IMR-90 (cell line): ENCODE data around the gene GOSR1. TPM values are rescaled to one million over a fixed set of nuclear protein-coding genes. Genes with fewer than 3 reads are reported as not detected.
"Not testable (repeated sequence)": the region's sequence is repeated elsewhere in the genome, so short reads cannot be mapped to it uniquely, and the experiment has no call there.

Experiments used
- ATAC-seq: fragments of 200-7000 bp; cut with Tn5 transposase; 2 replicates; pipeline ENCODE4 v1.9.1; 2020; ENCODE audit warnings: low read depth, mild to moderate bottlenecking, moderate library complexity
- BruUV-seq: library from RNA; stranded (reverse); fragments of 400-500 nt; replicated peaks from 2 replicates; lab custom pipeline; 2021; lab: Mats Ljungman, UMichigan
- CTCF ChIA-PET: fragments of 300-600 bp; formaldehyde crosslinking; extraction: SDS; loops from one replicate; lab custom pipeline; 2021; ENCODE audit warnings: antibody characterized with exemption; lab: Yijun Ruan, JAX
- POLR2A ChIA-PET: fragments of 300-600 bp; sonication (Branson Sonifier 250); formaldehyde crosslinking; loops from one replicate; lab custom pipeline; 2022; ENCODE audit warnings: antibody characterized with exemption; ENCODE audit not compliant: unreplicated experiment; lab: Charles Lee
- DNase-seq: peaks from one replicate; pipeline ENCODE4 v3.0.0; 2013
- H2AFZ ChIP-seq: replicated peaks from 2 replicates; pipeline ENCODE3; 2013; ENCODE audit warnings: low read length, mild to moderate bottlenecking; ENCODE audit not compliant: poor library complexity
- H2AK5ac ChIP-seq: 2 replicates; pipeline ENCODE4 v1.6.1; 2013; ENCODE audit warnings: low read depth, low read length, inconsistent platforms
- H2AK9ac ChIP-seq: replicated peaks from 2 replicates; pipeline ENCODE3; 2013; ENCODE audit warnings: mild to moderate bottlenecking, low read depth, low read length, moderate library complexity; ENCODE audit not compliant: poor library complexity
- H2BK120ac ChIP-seq: 2 replicates; pipeline ENCODE4 v1.6.1; 2013; ENCODE audit warnings: low read depth, low read length, inconsistent platforms
- H2BK15ac ChIP-seq: 3 replicates; pipeline ENCODE4 v1.6.1; 2013; ENCODE audit warnings: low read depth, low read length, inconsistent platforms
- H2BK20ac ChIP-seq: 2 replicates; pipeline ENCODE4 v1.6.1; 2013; ENCODE audit warnings: low read depth, mild to moderate bottlenecking, inconsistent platforms, low read length, moderate library complexity
- H2BK5ac ChIP-seq: 2 replicates; pipeline ENCODE4 v1.6.1; 2013; ENCODE audit warnings: mild to moderate bottlenecking, low read depth, low read length, inconsistent platforms; ENCODE audit not compliant: poor library complexity, severe bottlenecking
- H3K14ac ChIP-seq: replicated peaks from 2 replicates; pipeline ENCODE4 v1.6.1; 2013; ENCODE audit warnings: low read depth, low read length, inconsistent platforms
- H3K18ac ChIP-seq: 2 replicates; pipeline ENCODE4 v1.6.1; 2013; ENCODE audit warnings: low read depth, low read length, control low read depth
- H3K23ac ChIP-seq: 2 replicates; pipeline ENCODE4 v1.6.1; 2013; ENCODE audit warnings: low read depth, low read length, inconsistent platforms
- H3K27ac ChIP-seq: 2 replicates; pipeline ENCODE4 v1.5.1; 2013; ENCODE audit warnings: mild to moderate bottlenecking, control low read depth, low read length; ENCODE audit not compliant: insufficient read depth
- H3K27me3 ChIP-seq: 2 replicates; pipeline ENCODE4 v1.6.1; 2013; ENCODE audit warnings: low read length; ENCODE audit not compliant: control insufficient read depth, insufficient read depth
- H3K36me3 ChIP-seq: 2 replicates; pipeline ENCODE4 v1.6.1; 2013; ENCODE audit warnings: low read length, mixed read lengths; ENCODE audit not compliant: control insufficient read depth, insufficient read depth
- H3K4ac ChIP-seq: 2 replicates; pipeline ENCODE4 v1.6.1; 2013; ENCODE audit warnings: low read depth, low read length, inconsistent platforms
- H3K4me1 ChIP-seq: 2 replicates; pipeline ENCODE4 v1.6.1; 2013; ENCODE audit warnings: low read length, mixed read lengths; ENCODE audit not compliant: control insufficient read depth, insufficient read depth
- H3K4me2 ChIP-seq: 2 replicates; pipeline ENCODE4 v1.6.1; 2013; ENCODE audit warnings: low read depth, mild to moderate bottlenecking, control low read depth, low read length, moderate library complexity
- H3K4me3 ChIP-seq: 2 replicates; pipeline ENCODE4 v1.5.1; 2013; ENCODE audit warnings: low read depth, mild to moderate bottlenecking, control low read depth, low read length, moderate library complexity; ENCODE audit not compliant: insufficient read depth
- H3K56ac ChIP-seq: 2 replicates; pipeline ENCODE4 v1.6.1; 2013; ENCODE audit warnings: low read length, inconsistent platforms; ENCODE audit not compliant: insufficient read depth; ENCODE audit errors: extremely low read depth
- H3K79me1 ChIP-seq, 2 experiments: 2 replicates each; pipeline ENCODE4 v1.6.1; 2013; ENCODE audit warnings: low read length in 2 of 2, inconsistent platforms in 1 of 2, low read depth in 1 of 2
- H3K9ac ChIP-seq: 2 replicates; pipeline ENCODE4 v1.6.1; 2013; ENCODE audit warnings: low read depth, low read length, control low read depth
- H3K9me1 ChIP-seq: 2 replicates; pipeline ENCODE4 v1.6.1; 2013; ENCODE audit warnings: low read length, inconsistent platforms; ENCODE audit not compliant: insufficient read depth
- H3K9me3 ChIP-seq: 2 replicates; pipeline ENCODE4 v1.6.1; 2013; ENCODE audit warnings: low read length; ENCODE audit not compliant: control insufficient read depth, insufficient read depth
- H4K20me1 ChIP-seq: 2 replicates; pipeline ENCODE4 v1.6.1; 2013; ENCODE audit warnings: low read length, inconsistent platforms; ENCODE audit not compliant: insufficient read depth
- H4K5ac ChIP-seq: 2 replicates; pipeline ENCODE4 v1.6.1; 2013; ENCODE audit warnings: mild to moderate bottlenecking, low read depth, low read length, control low read depth
- H4K8ac ChIP-seq, 2 experiments: 2 replicates each; pipeline ENCODE4 v1.6.1; 2013; ENCODE audit warnings: low read depth in 2 of 2, low read length in 2 of 2, control low read depth in 1 of 2, inconsistent platforms in 1 of 2
- H4K91ac ChIP-seq: 2 replicates; pipeline ENCODE4 v1.6.1; 2013; ENCODE audit warnings: low read depth, low read length, inconsistent platforms; ENCODE audit not compliant: insufficient read depth
- WGBS, 2 experiments: methylation state at CpG; one replicate each; pipeline versions ENCODE4 v1.1.5 to v1.1.7; 2013; ENCODE audit warnings: missing lambda C conversion rate in 2 of 2; ENCODE audit not compliant: insufficient read length in 1 of 2; ENCODE audit errors: extremely low coverage in 2 of 2; 5-methylcytosine and 5-hydroxymethylcytosine counted together
- dilution Hi-C: fragments of 300-500 bp; cut with HindIII; formaldehyde crosslinking; loops from one replicate; pipeline ENCODE4 v1.14.3; 2018; ENCODE audit warnings: low sequenced_read_pairs; ENCODE audit not compliant: unreplicated experiment
- in situ Hi-C: fragments of 300-500 bp; cut with MboI; formaldehyde crosslinking; loops from 3 replicates; pipeline ENCODE4 v1.14.3; 2019; ENCODE audit warnings: low sequenced_read_pairs, inconsistent platforms, mixed read lengths
- intact Hi-C: fragments of 100-400 bp; cut with micrococcal nuclease; formaldehyde crosslinking; loops from 2 replicates; pipeline ENCODE4 v1.10.0; 2022
- polyA plus RNA-seq, 3 experiments: library from polyadenylated mRNA; depleted of rRNA; stranded (reverse); fragments of >200 nt; gene quantifications; 2 replicates each; pipeline ENCODE4 v1.2.3, GENCODE V29; 2012; ENCODE audit warnings: low replicate concordance in 1 of 3
- total RNA-seq: library from RNA; depleted of rRNA; stranded (reverse); fragments of >200 nt; gene quantifications from 2 replicates; pipeline ENCODE4 v1.2.3, GENCODE V29; 2012

GOSR1 gene
- total and polyA plus RNA-seq, 2 of the 4 experiments (the other 2 are of a cell fraction) = 21.2 to 47.5 TPM

DNA sequence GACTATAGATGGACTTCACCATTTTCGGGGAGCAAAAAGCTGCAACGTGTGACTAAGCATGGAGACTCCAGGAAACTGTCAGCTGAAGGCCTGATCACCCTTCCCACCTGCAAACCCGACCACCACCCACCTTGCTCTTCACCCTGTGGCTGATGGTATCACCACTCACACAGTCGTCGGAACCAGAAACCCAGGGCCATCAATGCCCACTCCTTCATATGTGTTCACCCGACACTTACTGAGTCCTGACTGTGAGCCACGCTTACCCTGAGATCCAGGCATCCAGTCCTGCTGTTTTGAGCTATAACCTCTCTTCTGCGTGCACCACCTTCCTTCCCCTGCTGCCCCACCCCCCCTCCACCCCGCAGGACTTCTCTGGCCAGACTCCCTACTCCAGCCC is 97.1 kb downstream of the GOSR1 start:
- POLR2A ChIA-PET, H3K36me3 ChIP-seq, H3K9me3 ChIP-seq, H4K20me1 ChIP-seq, H3K4me2 ChIP-seq, H2BK120ac ChIP-seq, BruUV-seq, H3K9me1 ChIP-seq, H3K18ac ChIP-seq, H3K4ac ChIP-seq, H2BK5ac ChIP-seq, in situ Hi-C loops, H2BK20ac ChIP-seq, H2AK5ac ChIP-seq, DNase-seq, H3K4me3 ChIP-seq, H3K27ac ChIP-seq, H3K56ac ChIP-seq, H3K9ac ChIP-seq, H2AFZ ChIP-seq, H2BK15ac ChIP-seq, H4K91ac ChIP-seq, ATAC-seq, H3K23ac ChIP-seq, H3K4me1 ChIP-seq, H3K79me1 ChIP-seq, CTCF ChIA-PET, dilution Hi-C loops, intact Hi-C loops, H4K8ac ChIP-seq, H3K14ac ChIP-seq, H2AK9ac ChIP-seq, H4K5ac ChIP-seq: not testable (repeated sequence)
- peaks cover 25% of the 10 kb centered on the region for H3K27me3 ChIP-seq
- WGBS, 2 experiments = 61% methylated on average over 3 of the region's 9 CpGs; no CpG with 5 or more reads in 1 of the 2 experiments

DNA sequence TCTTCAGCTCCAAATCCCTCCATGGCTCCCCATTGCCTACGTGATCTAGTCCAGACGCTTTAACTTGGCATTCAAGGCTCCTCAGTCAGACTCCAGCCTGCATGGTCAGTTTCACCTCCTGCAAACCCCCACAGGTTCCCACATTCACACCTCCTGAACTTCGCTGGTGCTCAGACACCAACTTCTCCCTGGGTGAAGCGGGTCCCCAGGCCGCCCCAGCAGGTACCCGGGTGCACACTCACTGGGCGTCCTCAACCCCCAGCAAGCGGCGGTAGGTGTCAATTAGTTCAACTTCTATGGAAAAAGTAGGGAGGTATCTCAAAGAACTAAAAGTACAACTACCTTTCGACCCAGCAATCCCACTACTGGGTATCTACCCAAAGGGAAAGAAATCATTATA is 97.6 kb downstream of the GOSR1 start:
- H3K18ac ChIP-seq, H2AK9ac ChIP-seq, H3K9ac ChIP-seq, H4K20me1 ChIP-seq, ATAC-seq, dilution Hi-C loops, H2BK120ac ChIP-seq, H3K9me3 ChIP-seq, DNase-seq, H3K4me1 ChIP-seq, H3K9me1 ChIP-seq, intact Hi-C loops, H3K4me3 ChIP-seq, H4K8ac ChIP-seq, H2AK5ac ChIP-seq, BruUV-seq, H3K4ac ChIP-seq, H3K27ac ChIP-seq, H3K56ac ChIP-seq, H3K4me2 ChIP-seq, H4K91ac ChIP-seq, CTCF ChIA-PET, H2BK20ac ChIP-seq, H3K36me3 ChIP-seq, POLR2A ChIA-PET, H2AFZ ChIP-seq, H3K23ac ChIP-seq, H3K14ac ChIP-seq, H2BK5ac ChIP-seq, H2BK15ac ChIP-seq, in situ Hi-C loops, H4K5ac ChIP-seq, H3K79me1 ChIP-seq: not testable (repeated sequence)
- H3K27me3 ChIP-seq = peaks cover 25% of the 10 kb centered on the region
- WGBS, 2 experiments = 67% methylated on average over 1 of the region's 10 CpGs; no CpG with 5 or more reads in 1 of the 2 experiments
